Measurements from ENCODE around the gene PRRC2C. TPM values are rescaled to one million over a fixed set of nuclear protein-coding genes. Genes with fewer than 3 reads are reported as not detected.
A peak's percentile ranks its signal among the peaks of the same experiment; 100 is the strongest.
"Not testable (repeated sequence)": the region's sequence is repeated elsewhere in the genome, so short reads cannot be mapped to it uniquely, and the experiment has no call there.

Gene PRRC2C
- total and polyA plus RNA-seq, 2 experiments from 2014 or later, result 186 to 368 TPM

DNA sequence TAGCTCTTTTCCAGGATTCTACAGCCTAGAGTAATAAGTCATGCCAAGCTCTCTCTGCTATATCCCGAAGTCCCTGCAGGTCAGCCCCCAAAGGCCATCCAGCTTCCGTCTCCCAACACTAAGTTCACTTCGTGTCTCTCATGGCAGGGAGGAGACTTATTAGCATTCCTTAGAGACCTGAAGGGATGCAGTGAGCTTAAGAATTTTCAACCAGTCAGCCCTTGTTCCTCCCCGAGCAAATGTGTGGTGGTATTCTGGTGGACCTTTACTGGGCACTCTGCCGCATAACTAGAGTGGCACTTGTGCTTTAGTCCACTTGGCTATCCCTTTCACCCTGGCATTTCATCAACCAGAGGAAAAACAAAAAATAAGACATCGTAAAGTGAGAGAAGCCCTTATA, 117.7 kb downstream of the PRRC2C start:
- H3K27me3 Mint-ChIP-seq (ENCODE audit: insufficient read depth, low read depth, poor library complexity); H3K4me1 ChIP-seq (ENCODE audit: insufficient read depth); H3K27me3 ChIP-seq (ENCODE audit: insufficient read depth); H2AFZ ChIP-seq; H3K4me3 ChIP-seq; H3K79me2 ChIP-seq (replicated peaks; ENCODE audit: insufficient read depth); H3K4me1 Mint-ChIP-seq; H3K9me3 Mint-ChIP-seq; H3K27ac Mint-ChIP-seq; H3F3A ChIP-seq (replicated peaks; ENCODE audit: low read depth); H3K36me3 Mint-ChIP-seq (ENCODE audit: low read depth); H3K9me2 ChIP-seq (ENCODE audit: insufficient read depth); H4K20me1 ChIP-seq (replicated peaks; ENCODE audit: insufficient read depth); H3K36me3 ChIP-seq (ENCODE audit: insufficient read depth); H3K4me3 Mint-ChIP-seq; H3K27ac ChIP-seq (ENCODE audit: low read depth): not testable (repeated sequence)
- 0 out of 2 replicates have a peak overlapping the region, but pooled peaks have one; percentile 7 for H3K4me2 ChIP-seq
- DNase-seq (ENCODE audit: low spot score) (peak; percentile 71), ATAC-seq (peak; percentile 80)

DNA sequence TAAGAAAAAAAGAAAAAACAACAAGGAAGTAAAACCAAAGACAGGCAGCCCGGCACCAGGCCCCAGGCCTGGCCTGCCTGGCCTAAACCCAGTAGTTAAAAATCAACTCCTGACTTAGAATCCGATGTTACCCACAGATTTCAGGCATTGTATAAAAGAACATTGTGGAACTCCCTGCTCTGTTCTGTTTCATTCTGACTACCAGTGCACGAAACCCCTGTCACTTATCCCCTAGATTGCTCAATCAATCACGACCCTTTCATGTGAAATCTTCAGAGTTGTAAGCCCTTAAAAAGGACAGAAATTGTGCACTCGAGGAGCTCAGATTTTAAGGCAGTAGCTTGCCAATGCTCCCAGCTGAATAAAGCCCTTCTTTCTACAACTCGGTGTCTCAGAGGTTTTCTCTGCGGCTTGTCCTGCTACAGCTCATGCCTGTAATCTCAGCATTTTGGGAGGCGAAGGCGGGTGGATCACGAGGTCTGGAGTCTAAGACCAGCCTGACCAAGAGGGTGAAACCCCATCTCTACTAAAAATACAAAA, 121.1 kb downstream of the PRRC2C start:
- no peaks in the 10 kb centered on the region for H3K9me3 Mint-ChIP-seq
- Histone ChIP-seq H2AFZ (no peak overlapping the region; the same call in 1 of the 2 replicates), H3K4me1 (ENCODE audit: insufficient read depth) (peaks cover 4% of the 10 kb centered on the region; the same call in 1 of the 2 replicates), H3K4me3 (no peak overlapping the region), H3F3A (replicated peaks; ENCODE audit: low read depth) (no peaks in the 10 kb centered on the region), H3K9me2 (ENCODE audit: insufficient read depth) (0 out of 2 replicates have a peak, but pooled peaks cover 6% of the 10 kb centered on the region), H4K20me1 (replicated peaks; ENCODE audit: insufficient read depth) (no peaks in the 10 kb centered on the region), H3K36me3 (ENCODE audit: insufficient read depth) (no peaks in the 10 kb centered on the region), H3K79me2 (replicated peaks; ENCODE audit: insufficient read depth) (no peaks in the 10 kb centered on the region), H3K27me3 (ENCODE audit: insufficient read depth) (no peaks in the 10 kb centered on the region), H3K4me2 (no peak overlapping the region), H3K27ac (ENCODE audit: low read depth) (no peak overlapping the region)
- DNase-seq (ENCODE audit: low spot score), result no peak
- H3K4me3 Mint-ChIP-seq, result no peak overlapping the region
- no peaks in the 10 kb centered on the region for H3K36me3 Mint-ChIP-seq (ENCODE audit: low read depth)
- ATAC-seq, result no peak
- no peak for TF ChIP-seq JUNB (IDR thresholded peaks at IDR 0.05; ENCODE audit: unreplicated experiment)
- TF ChIP-seq, protein P1, sequence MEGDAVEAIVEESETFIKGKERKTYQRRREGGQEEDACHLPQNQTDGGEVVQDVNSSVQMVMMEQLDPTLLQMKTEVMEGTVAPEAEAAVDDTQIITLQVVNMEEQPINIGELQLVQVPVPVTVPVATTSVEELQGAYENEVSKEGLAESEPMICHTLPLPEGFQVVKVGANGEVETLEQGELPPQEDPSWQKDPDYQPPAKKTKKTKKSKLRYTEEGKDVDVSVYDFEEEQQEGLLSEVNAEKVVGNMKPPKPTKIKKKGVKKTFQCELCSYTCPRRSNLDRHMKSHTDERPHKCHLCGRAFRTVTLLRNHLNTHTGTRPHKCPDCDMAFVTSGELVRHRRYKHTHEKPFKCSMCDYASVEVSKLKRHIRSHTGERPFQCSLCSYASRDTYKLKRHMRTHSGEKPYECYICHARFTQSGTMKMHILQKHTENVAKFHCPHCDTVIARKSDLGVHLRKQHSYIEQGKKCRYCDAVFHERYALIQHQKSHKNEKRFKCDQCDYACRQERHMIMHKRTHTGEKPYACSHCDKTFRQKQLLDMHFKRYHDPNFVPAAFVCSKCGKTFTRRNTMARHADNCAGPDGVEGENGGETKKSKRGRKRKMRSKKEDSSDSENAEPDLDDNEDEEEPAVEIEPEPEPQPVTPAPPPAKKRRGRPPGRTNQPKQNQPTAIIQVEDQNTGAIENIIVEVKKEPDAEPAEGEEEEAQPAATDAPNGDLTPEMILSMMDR (conservative IDR thresholded peaks at IDR 0.05; ENCODE audit: low read depth in 2 of 2), result no peak
- TF ChIP-seq, protein P2, sequence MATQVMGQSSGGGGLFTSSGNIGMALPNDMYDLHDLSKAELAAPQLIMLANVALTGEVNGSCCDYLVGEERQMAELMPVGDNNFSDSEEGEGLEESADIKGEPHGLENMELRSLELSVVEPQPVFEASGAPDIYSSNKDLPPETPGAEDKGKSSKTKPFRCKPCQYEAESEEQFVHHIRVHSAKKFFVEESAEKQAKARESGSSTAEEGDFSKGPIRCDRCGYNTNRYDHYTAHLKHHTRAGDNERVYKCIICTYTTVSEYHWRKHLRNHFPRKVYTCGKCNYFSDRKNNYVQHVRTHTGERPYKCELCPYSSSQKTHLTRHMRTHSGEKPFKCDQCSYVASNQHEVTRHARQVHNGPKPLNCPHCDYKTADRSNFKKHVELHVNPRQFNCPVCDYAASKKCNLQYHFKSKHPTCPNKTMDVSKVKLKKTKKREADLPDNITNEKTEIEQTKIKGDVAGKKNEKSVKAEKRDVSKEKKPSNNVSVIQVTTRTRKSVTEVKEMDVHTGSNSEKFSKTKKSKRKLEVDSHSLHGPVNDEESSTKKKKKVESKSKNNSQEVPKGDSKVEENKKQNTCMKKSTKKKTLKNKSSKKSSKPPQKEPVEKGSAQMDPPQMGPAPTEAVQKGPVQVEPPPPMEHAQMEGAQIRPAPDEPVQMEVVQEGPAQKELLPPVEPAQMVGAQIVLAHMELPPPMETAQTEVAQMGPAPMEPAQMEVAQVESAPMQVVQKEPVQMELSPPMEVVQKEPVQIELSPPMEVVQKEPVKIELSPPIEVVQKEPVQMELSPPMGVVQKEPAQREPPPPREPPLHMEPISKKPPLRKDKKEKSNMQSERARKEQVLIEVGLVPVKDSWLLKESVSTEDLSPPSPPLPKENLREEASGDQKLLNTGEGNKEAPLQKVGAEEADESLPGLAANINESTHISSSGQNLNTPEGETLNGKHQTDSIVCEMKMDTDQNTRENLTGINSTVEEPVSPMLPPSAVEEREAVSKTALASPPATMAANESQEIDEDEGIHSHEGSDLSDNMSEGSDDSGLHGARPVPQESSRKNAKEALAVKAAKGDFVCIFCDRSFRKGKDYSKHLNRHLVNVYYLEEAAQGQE (IDR thresholded peaks at IDR 0.05; ENCODE audit: unreplicated experiment), result no peak
- no peak for TF ChIP-seq CREB1 (CRISPR knock-in tag; IDR thresholded peaks at IDR 0.05; ENCODE audit: low read depth)
- TF ChIP-seq NANOG (IDR thresholded peaks at IDR 0.05; ENCODE audit: borderline replicate concordance), result no peak
- TF ChIP-seq, protein P3, sequence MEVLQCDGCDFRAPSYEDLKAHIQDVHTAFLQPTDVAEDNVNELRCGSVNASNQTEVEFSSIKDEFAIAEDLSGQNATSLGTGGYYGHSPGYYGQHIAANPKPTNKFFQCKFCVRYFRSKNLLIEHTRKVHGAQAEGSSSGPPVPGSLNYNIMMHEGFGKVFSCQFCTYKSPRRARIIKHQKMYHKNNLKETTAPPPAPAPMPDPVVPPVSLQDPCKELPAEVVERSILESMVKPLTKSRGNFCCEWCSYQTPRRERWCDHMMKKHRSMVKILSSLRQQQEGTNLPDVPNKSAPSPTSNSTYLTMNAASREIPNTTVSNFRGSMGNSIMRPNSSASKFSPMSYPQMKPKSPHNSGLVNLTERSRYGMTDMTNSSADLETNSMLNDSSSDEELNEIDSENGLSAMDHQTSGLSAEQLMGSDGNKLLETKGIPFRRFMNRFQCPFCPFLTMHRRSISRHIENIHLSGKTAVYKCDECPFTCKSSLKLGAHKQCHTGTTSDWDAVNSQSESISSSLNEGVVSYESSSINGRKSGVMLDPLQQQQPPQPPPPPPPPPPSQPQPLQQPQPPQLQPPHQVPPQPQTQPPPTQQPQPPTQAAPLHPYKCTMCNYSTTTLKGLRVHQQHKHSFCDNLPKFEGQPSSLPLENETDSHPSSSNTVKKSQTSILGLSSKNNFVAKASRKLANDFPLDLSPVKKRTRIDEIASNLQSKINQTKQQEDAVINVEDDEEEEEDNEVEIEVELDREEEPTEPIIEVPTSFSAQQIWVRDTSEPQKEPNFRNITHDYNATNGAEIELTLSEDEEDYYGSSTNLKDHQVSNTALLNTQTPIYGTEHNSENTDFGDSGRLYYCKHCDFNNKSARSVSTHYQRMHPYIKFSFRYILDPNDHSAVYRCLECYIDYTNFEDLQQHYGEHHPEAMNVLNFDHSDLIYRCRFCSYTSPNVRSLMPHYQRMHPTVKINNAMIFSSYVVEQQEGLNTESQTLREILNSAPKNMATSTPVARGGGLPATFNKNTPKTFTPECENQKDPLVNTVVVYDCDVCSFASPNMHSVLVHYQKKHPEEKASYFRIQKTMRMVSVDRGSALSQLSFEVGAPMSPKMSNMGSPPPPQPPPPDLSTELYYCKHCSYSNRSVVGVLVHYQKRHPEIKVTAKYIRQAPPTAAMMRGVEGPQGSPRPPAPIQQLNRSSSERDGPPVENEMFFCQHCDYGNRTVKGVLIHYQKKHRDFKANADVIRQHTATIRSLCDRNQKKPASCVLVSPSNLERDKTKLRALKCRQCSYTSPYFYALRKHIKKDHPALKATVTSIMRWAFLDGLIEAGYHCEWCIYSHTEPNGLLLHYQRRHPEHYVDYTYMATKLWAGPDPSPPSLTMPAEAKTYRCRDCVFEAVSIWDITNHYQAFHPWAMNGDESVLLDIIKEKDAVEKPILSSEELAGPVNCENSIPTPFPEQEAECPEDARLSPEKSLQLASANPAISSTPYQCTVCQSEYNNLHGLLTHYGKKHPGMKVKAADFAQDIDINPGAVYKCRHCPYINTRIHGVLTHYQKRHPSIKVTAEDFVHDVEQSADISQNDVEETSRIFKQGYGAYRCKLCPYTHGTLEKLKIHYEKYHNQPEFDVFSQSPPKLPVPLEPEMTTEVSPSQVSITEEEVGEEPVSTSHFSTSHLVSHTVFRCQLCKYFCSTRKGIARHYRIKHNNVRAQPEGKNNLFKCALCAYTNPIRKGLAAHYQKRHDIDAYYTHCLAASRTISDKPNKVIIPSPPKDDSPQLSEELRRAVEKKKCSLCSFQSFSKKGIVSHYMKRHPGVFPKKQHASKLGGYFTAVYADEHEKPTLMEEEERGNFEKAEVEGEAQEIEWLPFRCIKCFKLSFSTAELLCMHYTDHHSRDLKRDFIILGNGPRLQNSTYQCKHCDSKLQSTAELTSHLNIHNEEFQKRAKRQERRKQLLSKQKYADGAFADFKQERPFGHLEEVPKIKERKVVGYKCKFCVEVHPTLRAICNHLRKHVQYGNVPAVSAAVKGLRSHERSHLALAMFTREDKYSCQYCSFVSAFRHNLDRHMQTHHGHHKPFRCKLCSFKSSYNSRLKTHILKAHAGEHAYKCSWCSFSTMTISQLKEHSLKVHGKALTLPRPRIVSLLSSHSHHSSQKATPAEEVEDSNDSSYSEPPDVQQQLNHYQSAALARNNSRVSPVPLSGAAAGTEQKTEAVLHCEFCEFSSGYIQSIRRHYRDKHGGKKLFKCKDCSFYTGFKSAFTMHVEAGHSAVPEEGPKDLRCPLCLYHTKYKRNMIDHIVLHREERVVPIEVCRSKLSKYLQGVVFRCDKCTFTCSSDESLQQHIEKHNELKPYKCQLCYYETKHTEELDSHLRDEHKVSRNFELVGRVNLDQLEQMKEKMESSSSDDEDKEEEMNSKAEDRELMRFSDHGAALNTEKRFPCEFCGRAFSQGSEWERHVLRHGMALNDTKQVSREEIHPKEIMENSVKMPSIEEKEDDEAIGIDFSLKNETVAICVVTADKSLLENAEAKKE (CRISPR knock-in tag; IDR thresholded peaks at IDR 0.05), result no peak
- TF ChIP-seq ZNF114 (CRISPR knock-in tag; IDR thresholded peaks at IDR 0.05), result no peak
- H3K27ac Mint-ChIP-seq, result no peak overlapping the region
- H3K4me1 Mint-ChIP-seq, result peaks cover 8% of the 10 kb centered on the region
- peaks cover 4% of the 10 kb centered on the region for H3K27me3 Mint-ChIP-seq (ENCODE audit: insufficient read depth, low read depth, poor library complexity)
